Measurements from ENCODE around the gene CX3CL1.

CX3CL1 gene

GRCh38 chr16:57405097-57405496 lies 32.8 kb downstream of the CX3CL1 start:
- DNase-seq (ENCODE audit: low read depth in 2 of 2) = no peak

DNA sequence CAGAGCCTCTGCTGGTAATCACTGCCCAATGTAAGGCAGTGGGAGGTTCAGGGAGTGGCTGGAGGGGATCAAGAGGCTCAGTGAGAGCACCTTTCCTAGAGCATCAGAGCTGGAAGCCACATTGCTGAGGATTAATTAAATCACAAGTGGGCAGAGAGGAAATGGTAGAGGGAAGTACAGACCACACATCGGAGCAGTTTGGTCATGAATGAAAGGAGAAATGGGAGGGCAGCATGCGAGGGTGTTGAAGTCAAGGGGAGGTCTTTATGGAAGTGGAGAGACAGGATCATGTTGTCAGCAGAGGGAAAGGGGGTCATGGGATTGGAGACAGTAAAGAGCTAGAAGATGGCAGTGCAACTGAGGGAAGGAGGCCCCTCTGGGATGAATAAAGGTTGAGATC lies 34.6 kb downstream of the CX3CL1 start:
- no peak for DNase-seq (ENCODE audit: low read depth in 2 of 2)

DNA sequence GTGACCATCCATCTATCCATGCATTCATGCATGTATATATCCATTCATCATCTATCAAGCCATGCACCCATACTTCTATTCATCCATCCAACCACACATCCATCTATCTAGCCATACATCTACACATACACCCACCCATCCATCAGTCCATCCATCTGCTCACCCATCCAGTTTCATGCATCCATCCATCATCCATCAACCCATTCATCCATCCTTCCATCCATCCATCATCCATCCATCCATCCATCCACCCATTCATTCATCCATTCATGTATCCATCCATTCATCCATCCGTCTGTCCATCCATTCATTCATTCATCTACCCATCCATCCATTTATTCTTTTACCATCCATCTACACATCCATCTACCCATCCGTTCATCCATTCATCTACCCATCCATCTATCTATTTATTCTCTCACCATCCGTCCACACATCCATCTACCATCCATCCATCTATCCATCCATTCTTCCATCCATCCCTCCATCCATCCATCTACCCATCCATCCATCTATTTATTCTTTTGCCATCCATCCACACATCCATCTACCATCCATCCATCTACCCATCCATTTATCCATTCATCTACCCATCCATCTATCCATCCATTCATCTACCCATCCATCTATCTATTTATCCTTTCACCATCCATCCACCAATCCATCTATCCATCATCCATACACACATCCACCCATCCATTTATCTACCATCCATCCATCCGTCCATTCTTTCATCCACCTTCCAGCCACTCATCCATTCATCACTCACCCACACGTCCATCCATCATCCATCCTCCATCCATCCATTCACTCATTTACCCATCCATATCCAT lies 35.4 kb downstream of the CX3CL1 start:
- DNase-seq (ENCODE audit: low read depth in 2 of 2) = no peak

GRCh38 chr16:57409065-57409464 lies 36.8 kb downstream of the CX3CL1 start:
- DNase-seq (ENCODE audit: low read depth in 2 of 2) = no peak

GRCh38 chr16:57409870-57410587 lies 37.7 kb downstream of the CX3CL1 start:
- DNase-seq (ENCODE audit: low read depth in 2 of 2) = no peak

GRCh38 chr16:57411362-57411976 lies 39.2 kb downstream of the CX3CL1 start:
- no peak for DNase-seq (ENCODE audit: low read depth in 2 of 2)

DNA sequence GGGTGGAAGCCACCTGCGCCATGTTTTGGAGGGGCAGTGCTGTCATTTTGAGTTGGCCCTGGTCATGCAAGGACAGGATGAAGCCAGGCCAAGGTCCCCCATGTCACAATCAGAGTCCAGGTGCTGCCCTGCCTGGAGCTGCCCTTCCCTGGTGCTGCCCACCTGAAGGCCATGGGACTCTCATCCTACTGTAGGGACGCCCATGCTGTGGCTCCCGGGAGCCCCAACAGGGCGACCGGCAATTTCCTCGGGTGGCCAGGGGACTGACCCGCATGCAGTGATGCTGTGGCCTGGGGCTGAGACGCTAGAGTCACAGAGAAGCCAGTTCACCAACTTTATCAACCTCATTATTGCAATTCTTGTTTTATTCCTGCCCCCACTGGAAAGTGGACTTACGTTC lies 40.3 kb downstream of the CX3CL1 start:
- DNase-seq (ENCODE audit: low read depth in 2 of 2) = no peak

- DNase-seq (ENCODE audit: low read depth in 2 of 2) = no peak
Observed at GRCh38 chr16:57413301-57413730, 41.0 kb downstream of the CX3CL1 start.

DNA sequence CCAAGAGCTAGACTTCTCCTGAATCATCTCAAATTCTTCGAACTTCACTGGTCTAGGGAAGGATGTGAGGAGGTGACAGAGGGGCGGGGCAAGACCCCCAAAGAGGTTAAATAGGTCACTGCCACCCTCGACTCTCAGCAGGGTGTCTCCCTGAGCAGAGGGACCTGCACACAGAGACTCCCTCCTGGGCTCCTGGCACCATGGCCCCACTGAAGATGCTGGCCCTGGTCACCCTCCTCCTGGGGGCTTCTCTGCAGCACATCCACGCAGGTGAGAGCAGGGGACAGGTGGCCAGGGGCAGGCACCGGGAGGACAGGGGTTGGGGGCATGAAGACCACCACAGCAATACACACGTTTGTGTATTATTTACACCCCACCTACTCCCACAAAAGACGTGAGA lies 41.4 kb downstream of the CX3CL1 start:
- DNase-seq (ENCODE audit: low read depth in 2 of 2) = no peak

GRCh38 chr16:57416084-57416483 lies 43.8 kb downstream of the CX3CL1 start:
- no peak for DNase-seq (ENCODE audit: low read depth in 2 of 2)

GRCh38 chr16:57419506-57419905 lies 47.2 kb downstream of the CX3CL1 start:
- DNase-seq (ENCODE audit: low read depth in 2 of 2) = no peak

DNA sequence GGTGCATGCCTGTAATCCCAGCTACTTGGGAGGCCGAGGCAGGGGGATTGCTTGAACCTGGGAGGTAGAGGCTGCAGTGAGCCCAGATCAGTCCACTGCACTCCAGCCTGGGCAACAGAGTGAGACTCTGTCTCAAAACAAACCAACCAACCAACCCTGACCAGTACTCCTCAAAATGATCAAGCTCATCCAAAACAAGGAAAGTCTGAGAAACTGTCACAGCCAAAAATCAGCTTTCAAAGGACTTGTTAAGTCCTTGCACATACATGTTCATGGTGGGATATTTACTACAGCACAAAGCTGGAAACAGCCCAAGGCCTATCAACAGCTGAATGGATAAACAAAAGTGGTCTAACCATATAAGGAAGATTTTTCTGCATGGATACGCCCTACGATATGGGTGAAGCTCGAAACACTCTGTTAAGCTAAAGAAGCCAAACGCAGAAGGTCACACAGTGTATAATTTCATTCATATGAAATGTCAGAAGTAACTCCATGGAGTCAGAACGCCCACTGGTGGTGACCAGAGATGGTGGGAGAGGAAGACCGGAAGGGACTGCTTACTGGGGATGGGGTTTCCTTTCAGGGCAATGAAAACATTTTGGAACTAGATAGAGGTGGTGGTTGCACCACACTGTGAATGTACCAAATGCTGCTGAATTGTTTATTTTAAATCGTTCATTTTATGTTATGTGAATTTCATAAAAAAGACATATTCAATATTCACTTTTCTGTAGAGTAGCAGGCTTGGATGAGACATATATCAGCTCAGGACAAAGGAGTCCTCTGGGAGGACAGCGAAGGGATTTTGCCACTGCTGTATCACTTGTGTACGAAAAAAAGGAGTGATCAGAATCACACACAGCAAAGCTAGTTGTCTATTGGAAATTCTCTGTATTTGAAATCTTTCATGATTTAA lies 50.0 kb downstream of the CX3CL1 start:
- no peak for DNase-seq (ENCODE audit: low read depth in 2 of 2)

DNA sequence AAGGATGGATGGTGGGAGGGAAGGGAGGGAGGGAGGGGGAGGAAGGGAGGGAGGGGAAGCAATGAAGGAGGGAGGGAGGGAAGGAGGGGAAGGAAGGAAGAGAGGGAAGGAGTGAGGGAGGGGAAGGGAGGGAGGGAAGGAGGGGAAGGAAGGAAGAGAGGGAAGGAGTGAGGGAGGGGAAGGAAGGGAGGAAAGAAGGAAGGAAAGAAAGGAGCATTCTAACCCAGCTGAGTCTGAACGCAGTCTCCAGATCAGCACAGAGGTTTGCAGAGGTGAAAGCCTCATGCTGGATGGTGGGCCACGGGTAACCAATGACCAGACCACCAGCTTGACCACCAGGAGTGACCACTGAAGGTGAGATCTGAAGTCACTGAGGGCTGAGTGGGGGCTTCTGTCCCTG lies 50.9 kb downstream of the CX3CL1 start:
- no peak for DNase-seq (ENCODE audit: low read depth in 2 of 2)

DNA sequence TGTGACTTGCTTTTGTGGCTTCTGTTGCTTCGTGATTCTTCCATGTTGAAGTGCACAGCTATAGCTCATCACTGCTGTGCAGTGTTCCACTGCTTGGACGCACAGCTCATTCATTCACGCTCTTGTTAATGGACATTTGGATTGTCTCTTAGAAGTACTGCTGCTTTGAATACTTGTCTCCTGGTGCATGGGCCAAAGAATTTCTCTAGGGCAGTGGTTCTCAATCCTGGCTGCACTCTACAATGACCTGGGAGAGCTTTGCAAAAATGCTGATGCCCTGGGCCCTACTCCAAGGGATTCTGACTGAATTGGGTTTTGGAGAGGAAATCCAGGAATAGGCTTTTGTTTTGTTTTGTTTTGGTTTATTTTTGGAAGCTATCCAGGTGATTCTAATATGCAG lies 52.3 kb downstream of the CX3CL1 start:
- DNase-seq (ENCODE audit: low read depth in 2 of 2) = no peak

DNA sequence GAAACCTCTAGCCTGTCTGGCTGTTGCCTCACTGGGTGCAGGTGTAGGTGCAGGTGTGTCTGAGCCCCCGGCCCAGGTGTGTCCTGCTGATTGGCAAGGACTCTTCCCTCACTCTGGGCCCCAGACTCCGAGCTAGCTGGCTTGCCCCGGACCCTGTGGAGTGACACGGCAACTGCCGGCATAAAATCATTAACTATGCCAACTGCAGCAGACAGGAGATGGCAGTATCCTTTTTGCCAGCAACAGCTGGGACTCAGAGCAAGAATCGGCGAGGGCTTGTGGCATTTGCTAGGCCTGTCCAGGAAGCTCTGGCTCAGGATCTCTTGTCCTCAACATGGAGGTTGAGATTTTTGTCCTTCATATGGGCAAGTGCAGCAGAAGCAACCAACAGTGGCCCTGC lies 54.1 kb downstream of the CX3CL1 start:
- DNase-seq (ENCODE audit: low read depth in 2 of 2) = no peak

DNA sequence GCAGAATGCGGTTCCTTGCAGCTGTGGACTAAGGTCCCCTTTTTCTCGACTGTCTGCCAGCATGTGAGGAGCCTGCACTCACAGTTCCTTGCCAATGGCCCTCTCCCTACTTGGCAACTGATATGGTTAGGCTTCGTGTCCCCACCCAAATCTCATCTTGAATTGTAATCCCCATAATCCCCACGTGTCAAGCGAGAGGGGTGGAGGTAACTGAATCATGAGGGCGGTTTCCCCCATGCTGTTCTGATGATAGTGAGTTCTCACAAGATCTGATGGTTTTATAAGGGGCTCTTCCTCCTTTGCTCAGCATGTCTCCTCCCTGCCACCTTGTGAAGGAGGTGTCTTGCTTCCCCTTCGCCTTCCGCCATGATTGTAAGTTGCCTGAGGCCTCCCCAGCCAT lies 55.0 kb downstream of the CX3CL1 start:
- no peak for DNase-seq (ENCODE audit: low read depth in 2 of 2)

DNA sequence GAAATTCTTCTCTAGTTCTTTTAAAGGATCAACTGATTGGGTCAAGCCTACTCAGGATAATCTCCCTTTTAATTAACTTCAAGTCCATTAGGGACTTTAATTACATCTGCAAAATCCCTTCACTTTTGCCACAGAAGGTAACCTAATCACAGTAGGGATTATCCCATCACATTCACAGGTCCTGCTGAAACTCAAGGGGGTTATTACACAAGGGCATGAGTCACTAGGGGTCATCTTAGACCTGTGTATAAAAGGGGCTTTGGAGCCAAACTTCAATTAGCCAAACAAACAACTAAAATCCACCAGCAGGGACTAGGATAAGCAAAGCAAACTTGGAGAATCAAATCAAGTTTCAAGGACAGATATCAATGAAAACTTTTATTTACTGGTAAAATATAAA lies 55.5 kb downstream of the CX3CL1 start:
- no peak for DNase-seq (ENCODE audit: low read depth in 2 of 2)

DNA sequence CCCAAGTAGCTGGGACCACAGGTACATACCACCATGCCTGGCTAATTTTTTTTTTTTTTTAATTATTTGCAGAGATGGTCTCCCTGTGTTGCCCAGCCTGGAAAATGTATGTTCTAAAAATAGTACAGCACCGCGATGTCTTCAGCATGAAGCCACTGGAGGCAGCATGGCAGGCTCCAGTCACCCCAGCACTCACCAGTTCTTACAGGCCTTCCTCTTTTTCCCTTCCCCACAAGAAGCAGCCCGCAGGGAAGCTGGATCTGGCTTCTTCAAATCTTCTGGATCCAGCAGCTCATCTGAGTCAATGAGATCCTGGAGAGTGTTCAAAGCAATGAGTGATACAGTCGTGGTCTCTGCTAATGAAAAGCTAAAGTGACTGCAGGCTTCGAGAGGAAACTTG lies 58.7 kb downstream of the CX3CL1 start:
- DNase-seq (ENCODE audit: low read depth in 2 of 2) = no peak

- DNase-seq (ENCODE audit: low read depth in 2 of 2) = no peak
Observed at GRCh38 chr16:57432505-57432904, 60.2 kb downstream of the CX3CL1 start.

GRCh38 chr16:57432989-57433388 lies 60.7 kb downstream of the CX3CL1 start:
- no peak for DNase-seq (ENCODE audit: low read depth in 2 of 2)

GRCh38 chr16:57434003-57434402 lies 61.7 kb downstream of the CX3CL1 start:
- no peak for DNase-seq (ENCODE audit: low read depth in 2 of 2)
